Upper lobe of right lung (tissue), 1 donor: Measurements from ENCODE around the gene CRIP1. TPM values are rescaled to one million over a fixed set of nuclear protein-coding genes. Genes with fewer than 3 reads are reported as not detected.

Experiments used
- ATAC-seq: fragments of 200-7000 bp; cut with Tn5 transposase; one replicate; pipeline ENCODE4 v1.9.1; 2020; ENCODE audit warnings: mild to moderate bottlenecking, moderate library complexity
- DNase-seq: peaks from one replicate; pipeline ENCODE4 v3.0.0-alpha.2; 2020
- H3K27ac ChIP-seq: fragments of 200-600 bp; one replicate; pipeline ENCODE4 v1.8.0; 2022
- H3K27me3 ChIP-seq: fragments of 200-600 bp; one replicate; pipeline ENCODE4 v1.8.0; 2022; ENCODE audit warnings: mild to moderate bottlenecking
- H3K36me3 ChIP-seq: fragments of 200-600 bp; one replicate; pipeline ENCODE4 v1.8.0; 2022
- H3K4me1 ChIP-seq: fragments of 200-600 bp; one replicate; pipeline ENCODE4 v1.8.0; 2022
- H3K4me3 ChIP-seq: fragments of 200-600 bp; one replicate; pipeline ENCODE4 v1.8.0; 2022; ENCODE audit warnings: mild to moderate bottlenecking
- H3K9me3 ChIP-seq: fragments of 200-600 bp; one replicate; pipeline ENCODE4 v1.8.0; 2022
- CTCF ChIP-seq: fragments of 200-600 bp; IDR thresholded peaks from one replicate; pipeline ENCODE4 v1.8.0; 2022; ENCODE audit warnings: antibody characterized with exemption
- intact Hi-C: fragments of 100-400 bp; cut with DNase I; formaldehyde crosslinking; loops from one replicate; pipeline ENCODE4 v1.11.0; 2022
- total RNA-seq: library from RNA; stranded (reverse); fragmentation: NEBNext Ultra II Directional; extraction: Animal tissue kit (Norgen Biotek cat#: 25700); gene quantifications from one replicate; pipeline ENCODE4 v1.2.1, GENCODE V29; 2021
- donor health status: DM: no; HTN: yes; CAD: no; lungs with severe emphysema.

Gene CRIP1
- total RNA-seq, 1 donor from 2014 or later, result 96.2 TPM

- H3K4me1 ChIP-seq, result peaks cover 5% of the 10 kb centered on the region
- no peaks in the 10 kb centered on the region for H3K27me3 ChIP-seq
- intact Hi-C loops, result no loop called here
- DNase-seq, result peak; percentile 84
- peak; percentile 91 for TF ChIP-seq CTCF
- peak; percentile 90 for ATAC-seq
- H3K9me3 ChIP-seq, result no peaks in the 10 kb centered on the region
- H3K36me3 ChIP-seq, result peaks cover 32% of the 10 kb centered on the region
- H3K4me3 ChIP-seq, result no peak overlapping the region
- no peak overlapping the region for H3K27ac ChIP-seq
Observed at GRCh38 chr14:105448706-105449111, 38.0 kb upstream of the CRIP1 start.

GRCh38 chr14:105449276-105450122, 37.2 kb upstream of the CRIP1 start:
- no peaks in the 10 kb centered on the region for H3K9me3 ChIP-seq
- no peak overlapping the region for H3K4me3 ChIP-seq
- ATAC-seq, result no peak
- TF ChIP-seq CTCF, result no peak
- H3K27ac ChIP-seq, result no peak overlapping the region
- no peak for DNase-seq
- no peaks in the 10 kb centered on the region for H3K27me3 ChIP-seq
- intact Hi-C loops, result no loop called here
- H3K4me1 ChIP-seq, result peaks cover 5% of the 10 kb centered on the region
- H3K36me3 ChIP-seq, result peaks cover 40% of the 10 kb centered on the region

GRCh38 chr14:105450123-105450505, 36.6 kb upstream of the CRIP1 start:
- Histone ChIP-seq H3K9me3 (no peaks in the 10 kb centered on the region), H3K27me3 (no peaks in the 10 kb centered on the region), H3K27ac (no peak overlapping the region), H3K4me1 (peaks cover 5% of the 10 kb centered on the region), H3K4me3 (no peak overlapping the region), H3K36me3 (peaks cover 46% of the 10 kb centered on the region)
- DNase-seq (no peak), ATAC-seq (no peak)
- TF ChIP-seq CTCF, result no peak
- intact Hi-C loops, result no loop called here

DNA sequence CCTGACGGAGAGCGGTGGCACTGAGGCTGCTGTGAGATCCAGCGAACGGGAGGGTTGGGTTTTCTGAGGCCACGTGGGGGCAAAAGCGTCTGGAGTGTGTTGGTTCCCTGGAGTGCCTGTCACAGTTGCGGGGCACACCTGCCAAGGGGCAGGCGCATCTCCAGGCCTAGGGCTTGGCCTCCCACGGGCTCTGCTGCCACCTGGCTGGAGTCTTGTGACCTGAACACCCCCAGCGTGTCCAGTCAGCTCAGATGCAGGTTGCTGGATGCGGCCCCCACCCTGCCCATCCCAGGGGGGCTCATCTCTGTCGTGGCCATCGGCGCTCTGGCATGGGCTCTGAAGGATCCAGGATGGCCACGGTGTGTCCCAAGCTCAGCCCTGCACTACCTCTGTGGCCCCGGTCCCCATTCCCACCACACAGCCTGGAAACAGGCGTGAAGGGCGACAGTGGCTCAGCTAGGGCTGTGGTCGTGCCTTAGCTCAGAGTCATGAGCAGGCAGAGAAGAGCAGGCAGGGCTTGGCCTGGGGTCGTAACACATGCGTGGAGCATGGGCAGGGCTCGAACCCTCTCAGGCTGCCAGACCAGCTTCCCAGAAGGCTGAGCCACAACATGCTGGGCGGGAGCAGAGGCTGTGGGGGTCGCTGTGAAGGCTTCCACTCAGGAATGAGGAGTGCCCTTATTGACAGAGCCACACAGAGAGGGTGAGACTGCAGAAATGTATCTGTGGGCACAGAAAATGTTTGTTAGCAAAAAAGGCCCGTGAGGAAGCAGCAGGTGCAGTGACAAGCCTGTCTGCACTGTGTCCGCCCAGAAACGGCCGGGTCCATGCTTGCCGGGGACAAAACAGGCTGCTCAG, 35.6 kb upstream of the CRIP1 start:
- Histone ChIP-seq H3K27me3 (no peaks in the 10 kb centered on the region), H3K9me3 (no peaks in the 10 kb centered on the region), H3K4me1 (peaks cover 5% of the 10 kb centered on the region), H3K27ac (no peak overlapping the region), H3K36me3 (peaks cover 56% of the 10 kb centered on the region), H3K4me3 (no peak overlapping the region)
- DNase-seq (no peak), ATAC-seq (no peak)
- TF ChIP-seq CTCF, result no peak
- intact Hi-C loops, result no loop called here

DNA sequence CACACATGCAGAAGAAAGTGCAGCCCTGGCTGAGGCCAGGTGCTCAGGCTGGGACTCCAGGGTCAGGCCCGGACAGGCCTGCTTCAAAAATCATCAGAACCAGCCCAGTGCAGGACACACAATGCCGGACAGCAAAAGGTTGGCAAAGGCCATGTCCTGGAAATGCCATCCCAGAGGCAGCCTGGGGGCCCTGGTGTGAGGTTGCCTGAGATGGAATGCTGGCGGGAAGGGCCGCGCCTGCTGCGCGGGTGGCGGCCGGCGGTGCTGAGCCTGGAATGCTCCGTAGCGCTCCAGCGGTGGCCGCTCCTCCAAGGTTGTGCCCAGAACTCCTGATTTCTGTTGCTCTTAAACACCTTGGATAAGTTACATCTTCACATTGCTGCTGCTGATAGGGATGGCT, 33.7 kb upstream of the CRIP1 start:
- Histone ChIP-seq H3K27ac (no peak overlapping the region), H3K9me3 (no peaks in the 10 kb centered on the region), H3K4me1 (peaks cover 5% of the 10 kb centered on the region), H3K27me3 (no peaks in the 10 kb centered on the region), H3K4me3 (no peak overlapping the region), H3K36me3 (peaks cover 64% of the 10 kb centered on the region)
- intact Hi-C loops, result no loop called here
- ATAC-seq (no peak), DNase-seq (no peak)
- TF ChIP-seq CTCF, result no peak
